ENCODE results near the gene NRCAM. TPM values are rescaled to one million over a fixed set of nuclear protein-coding genes. Genes with fewer than 3 reads are reported as not detected.
A peak's percentile ranks its signal among the peaks of the same experiment; 100 is the strongest.

NRCAM gene
- total RNA-seq, 4 donors from 2014 or later, result 1.3 to 4.7 (median 2.2) TPM

DNA sequence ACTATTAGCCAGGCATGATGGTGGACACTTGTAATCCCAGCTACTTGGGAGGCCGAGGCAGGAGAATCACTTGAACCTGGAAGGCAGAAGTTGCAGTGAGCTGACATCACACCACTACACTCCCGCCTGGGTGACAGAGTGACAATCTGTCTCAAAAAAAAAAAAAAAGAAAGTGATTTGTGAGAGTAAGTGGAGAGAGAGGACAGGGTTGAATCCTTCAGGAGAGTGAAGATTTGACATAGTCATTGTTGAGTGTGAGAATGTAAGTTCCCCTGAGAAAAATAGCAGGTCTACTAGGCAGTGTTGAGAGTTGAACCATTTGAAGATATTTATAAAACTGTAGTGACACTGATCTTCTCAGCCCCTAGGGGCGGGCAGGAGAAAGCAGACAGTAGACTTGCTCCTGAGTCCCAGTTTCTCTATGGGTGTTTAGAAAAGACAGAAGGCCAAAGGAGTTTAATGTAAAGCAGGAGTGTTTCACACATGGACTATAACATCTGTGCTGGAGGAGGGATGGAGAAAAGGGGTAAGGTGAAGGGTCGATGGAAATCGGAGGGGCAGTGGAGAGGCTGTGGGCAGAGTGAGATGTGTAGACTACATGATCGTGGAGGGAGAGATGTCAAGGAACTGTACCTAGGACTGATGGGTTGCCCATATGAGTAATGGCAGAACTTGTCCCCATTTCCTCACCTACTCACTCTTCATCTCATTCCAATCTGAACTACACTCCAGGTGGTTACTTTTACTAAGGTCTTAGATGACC, 312.4 kb downstream of the NRCAM start:
- Histone ChIP-seq H3K4me1 (peaks cover 0 to 20% (median 3%) of the 10 kb centered on the region in 3 donors), H3K4me3 (no peak overlapping the region), H3K36me3 (no peaks in the 10 kb centered on the region), H3K27me3 (no peaks in the 10 kb centered on the region), H3K9me3 (no peaks in the 10 kb centered on the region), H3K27ac (peak overlapping the region in 1 of 4 donors; percentile 65)
- 84 to 100% methylated on average over 4 to 5 of the region's 6 CpGs for WGBS, 2 donors (ENCODE audit: low coverage in 1 of 2)
- TF ChIP-seq EP300 (IDR thresholded peaks at IDR 0.05), result no peak
- TF ChIP-seq POLR2AphosphoS5 (IDR thresholded peaks at IDR 0.05), result no peak
- no peak for TF ChIP-seq POLR2A (IDR thresholded peaks at IDR 0.05)
- TF ChIP-seq, protein P1, sequence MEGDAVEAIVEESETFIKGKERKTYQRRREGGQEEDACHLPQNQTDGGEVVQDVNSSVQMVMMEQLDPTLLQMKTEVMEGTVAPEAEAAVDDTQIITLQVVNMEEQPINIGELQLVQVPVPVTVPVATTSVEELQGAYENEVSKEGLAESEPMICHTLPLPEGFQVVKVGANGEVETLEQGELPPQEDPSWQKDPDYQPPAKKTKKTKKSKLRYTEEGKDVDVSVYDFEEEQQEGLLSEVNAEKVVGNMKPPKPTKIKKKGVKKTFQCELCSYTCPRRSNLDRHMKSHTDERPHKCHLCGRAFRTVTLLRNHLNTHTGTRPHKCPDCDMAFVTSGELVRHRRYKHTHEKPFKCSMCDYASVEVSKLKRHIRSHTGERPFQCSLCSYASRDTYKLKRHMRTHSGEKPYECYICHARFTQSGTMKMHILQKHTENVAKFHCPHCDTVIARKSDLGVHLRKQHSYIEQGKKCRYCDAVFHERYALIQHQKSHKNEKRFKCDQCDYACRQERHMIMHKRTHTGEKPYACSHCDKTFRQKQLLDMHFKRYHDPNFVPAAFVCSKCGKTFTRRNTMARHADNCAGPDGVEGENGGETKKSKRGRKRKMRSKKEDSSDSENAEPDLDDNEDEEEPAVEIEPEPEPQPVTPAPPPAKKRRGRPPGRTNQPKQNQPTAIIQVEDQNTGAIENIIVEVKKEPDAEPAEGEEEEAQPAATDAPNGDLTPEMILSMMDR (IDR thresholded peaks at IDR 0.05), result no peak
- no peak for ATAC-seq

DNA sequence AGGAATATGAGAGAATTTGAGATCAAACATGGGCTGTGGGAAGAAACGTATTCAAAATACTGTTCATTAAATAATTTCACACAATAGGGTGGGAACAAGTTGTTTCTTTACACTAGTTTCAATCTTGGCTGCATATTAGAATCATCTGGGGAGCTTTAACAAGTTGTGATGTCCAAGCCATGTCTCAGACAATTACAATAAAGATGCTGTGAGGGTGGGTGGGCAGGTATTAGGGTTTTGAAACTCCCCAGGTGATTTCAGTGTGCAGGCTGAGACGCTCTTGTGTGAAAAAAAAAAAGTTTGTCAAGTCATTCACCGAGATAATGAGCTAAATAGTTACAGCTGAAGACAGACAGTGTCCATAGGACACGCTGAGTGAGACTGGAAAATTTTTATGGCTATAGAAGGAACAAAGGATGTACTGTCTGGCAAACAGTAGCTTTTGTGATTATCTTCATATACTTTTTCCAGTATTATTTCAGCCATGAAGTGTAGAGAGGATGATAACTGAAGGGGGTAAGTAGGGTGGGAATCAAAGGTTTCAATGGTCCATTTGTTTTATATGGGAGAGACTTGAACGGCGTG, 313.5 kb downstream of the NRCAM start:
- no peak overlapping the region for H3K4me3 ChIP-seq
- WGBS, 2 donors (ENCODE audit: low coverage in 1 of 2), result 83 to 90% methylated on average over 4 of the region's 6 CpGs
- ATAC-seq, result no peak
- no peaks in the 10 kb centered on the region for H3K9me3 ChIP-seq
- H3K36me3 ChIP-seq, result no peaks in the 10 kb centered on the region
- H3K27ac ChIP-seq, result no peak overlapping the region
- H3K4me1 ChIP-seq, result peaks cover 0 to 16% (median 3%) of the 10 kb centered on the region in 3 donors
- no peaks in the 10 kb centered on the region for H3K27me3 ChIP-seq
- no peak for TF ChIP-seq POLR2A (IDR thresholded peaks at IDR 0.05)
- TF ChIP-seq POLR2AphosphoS5 (IDR thresholded peaks at IDR 0.05), result no peak
- TF ChIP-seq, protein P1 (IDR thresholded peaks at IDR 0.05), result no peak
- no peak for TF ChIP-seq EP300 (IDR thresholded peaks at IDR 0.05)

DNA sequence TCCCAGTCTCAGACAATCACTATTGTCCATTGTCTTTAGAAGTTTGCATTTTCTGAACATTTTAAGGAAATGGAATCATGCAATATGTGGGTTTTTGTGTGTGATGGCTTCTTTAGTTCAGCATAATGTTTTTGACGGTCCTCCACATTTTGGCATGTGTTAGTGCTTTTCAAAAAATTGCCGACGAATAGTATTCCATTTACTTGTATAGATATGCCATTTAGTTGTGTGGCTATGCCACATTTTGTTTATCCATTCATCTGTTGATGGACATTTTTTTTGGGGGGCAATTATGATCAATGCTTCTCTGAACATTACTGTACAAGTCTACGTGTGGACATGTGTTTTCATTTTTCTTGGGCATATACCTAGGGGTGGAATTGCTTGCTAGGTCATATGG, 314.1 kb downstream of the NRCAM start:
- Histone ChIP-seq H3K4me1 (peaks cover 0 to 16% (median 3%) of the 10 kb centered on the region in 3 donors), H3K9me3 (no peaks in the 10 kb centered on the region), H3K36me3 (no peaks in the 10 kb centered on the region), H3K27me3 (no peaks in the 10 kb centered on the region), H3K27ac (no peak overlapping the region), H3K4me3 (no peak overlapping the region)
- ATAC-seq, result no peak
- 76 to 91% methylated on average over 4 of the region's 4 CpGs for WGBS, 2 donors (ENCODE audit: low coverage in 1 of 2)
- TF ChIP-seq EP300 (IDR thresholded peaks at IDR 0.05), result no peak
- TF ChIP-seq, protein P1 (IDR thresholded peaks at IDR 0.05), result no peak
- TF ChIP-seq POLR2A (IDR thresholded peaks at IDR 0.05), result no peak
- TF ChIP-seq POLR2AphosphoS5 (IDR thresholded peaks at IDR 0.05), result no peak

DNA sequence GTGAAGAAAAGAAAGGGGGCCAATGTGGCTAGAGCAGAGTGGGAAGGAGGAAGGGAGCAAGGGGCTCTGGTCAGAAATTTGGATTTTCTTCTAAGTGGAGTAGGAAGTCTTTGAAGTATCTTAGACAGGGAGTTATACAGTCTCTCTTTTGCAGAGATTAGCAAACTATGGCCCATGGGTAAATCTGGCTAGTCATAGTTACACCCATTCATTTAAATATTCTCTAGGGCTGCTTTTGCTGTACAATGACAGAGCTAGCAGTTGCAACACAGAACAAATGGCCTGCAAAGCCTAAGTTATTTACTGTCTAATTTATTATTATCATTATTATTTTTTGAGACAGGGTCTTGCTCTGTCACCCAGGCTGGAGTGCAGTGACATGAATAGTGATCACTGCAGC, 315.6 kb downstream of the NRCAM start:
- H3K27me3 ChIP-seq, result no peaks in the 10 kb centered on the region
- no peak overlapping the region for H3K4me3 ChIP-seq
- no peaks in the 10 kb centered on the region for H3K36me3 ChIP-seq
- TF ChIP-seq EP300 (IDR thresholded peaks at IDR 0.05), result no peak
- no peak for TF ChIP-seq POLR2A (IDR thresholded peaks at IDR 0.05)
- no peak for TF ChIP-seq POLR2AphosphoS5 (IDR thresholded peaks at IDR 0.05)
- TF ChIP-seq, protein P1 (IDR thresholded peaks at IDR 0.05), result no peak
- no peak for ATAC-seq
- peaks cover 0 to 10% (median 0%) of the 10 kb centered on the region in 3 donors for H3K4me1 ChIP-seq
- H3K27ac ChIP-seq, result no peak overlapping the region
- H3K9me3 ChIP-seq, result no peaks in the 10 kb centered on the region

DNA sequence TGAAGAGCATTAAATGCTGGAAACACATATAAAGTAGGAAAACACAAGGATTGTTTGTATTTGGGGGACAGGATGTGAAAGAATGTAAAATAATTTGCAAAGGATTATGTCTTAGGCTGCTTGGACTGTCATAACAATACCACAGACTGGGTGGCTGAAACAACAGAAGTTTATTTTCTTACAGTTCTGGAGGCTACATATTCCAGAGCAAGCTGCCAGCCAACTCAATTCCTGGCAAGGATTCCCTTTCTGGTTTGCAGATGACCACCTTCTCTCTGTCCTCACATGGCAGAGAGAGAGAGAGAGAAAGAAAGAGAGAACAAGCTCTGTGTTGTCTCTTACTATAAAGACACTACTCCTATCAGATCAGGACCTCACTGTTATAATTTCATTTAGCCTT, 317.3 kb downstream of the NRCAM start:
- Histone ChIP-seq H3K27me3 (no peaks in the 10 kb centered on the region), H3K9me3 (no peaks in the 10 kb centered on the region), H3K4me1 (no peaks in the 10 kb centered on the region), H3K36me3 (no peaks in the 10 kb centered on the region), H3K27ac (no peak overlapping the region), H3K4me3 (no peak overlapping the region)
- ATAC-seq, result no peak
- TF ChIP-seq, protein P1 (IDR thresholded peaks at IDR 0.05), result no peak
- TF ChIP-seq EP300 (IDR thresholded peaks at IDR 0.05), result no peak
- TF ChIP-seq POLR2A (IDR thresholded peaks at IDR 0.05), result no peak
- no peak for TF ChIP-seq POLR2AphosphoS5 (IDR thresholded peaks at IDR 0.05)

Data from gastroesophageal sphincter (tissue), 4 donors.